Measurements from ENCODE around the gene MTCH2. TPM values are rescaled to one million over a fixed set of nuclear protein-coding genes. Genes with fewer than 3 reads are reported as not detected.

Gene MTCH2
- total and polyA plus RNA-seq, 4 donors: 33.0 to 76.2 (median 59.8) TPM

DNA sequence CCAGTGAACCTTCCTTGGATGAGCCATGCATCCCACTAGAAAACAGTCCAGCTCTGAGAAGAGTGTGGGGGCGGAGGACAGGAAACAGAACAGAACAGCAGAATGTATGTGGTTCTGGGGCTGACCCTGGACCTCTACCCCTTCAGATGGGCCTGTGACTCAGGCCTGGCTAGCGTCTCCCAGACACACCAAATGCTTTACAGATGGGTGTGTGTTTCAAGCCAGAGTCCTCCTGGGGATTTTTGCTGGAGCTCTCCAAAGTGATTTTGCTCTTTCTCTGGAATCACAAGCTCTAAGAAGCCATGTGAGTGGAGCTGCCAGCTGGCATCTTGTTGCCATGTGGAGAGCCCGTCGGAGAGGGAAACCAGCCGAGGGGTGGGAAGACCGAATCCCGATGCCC lies 35.0 kb downstream of the MTCH2 start:
- ATAC-seq (ENCODE audit: insufficient read depth, low FRiP score): peak; percentile 11
- H3K9ac ChIP-seq (ENCODE audit: insufficient read depth in 1 of 2, low read length in 2 of 2): no peak overlapping the region
- peaks cover 0 to 8% (median 0%) of the 10 kb centered on the region in 4 donors for H3K36me3 ChIP-seq (ENCODE audit: control insufficient read depth in 4 of 4, insufficient read depth in 4 of 4, low read length in 4 of 4)
- H3K27me3 ChIP-seq (ENCODE audit: control insufficient read depth in 3 of 3, insufficient read depth in 3 of 3, low read length in 2 of 3): peaks cover 0 to 4% (median 0%) of the 10 kb centered on the region in 3 donors
- TF ChIP-seq, protein P1, sequence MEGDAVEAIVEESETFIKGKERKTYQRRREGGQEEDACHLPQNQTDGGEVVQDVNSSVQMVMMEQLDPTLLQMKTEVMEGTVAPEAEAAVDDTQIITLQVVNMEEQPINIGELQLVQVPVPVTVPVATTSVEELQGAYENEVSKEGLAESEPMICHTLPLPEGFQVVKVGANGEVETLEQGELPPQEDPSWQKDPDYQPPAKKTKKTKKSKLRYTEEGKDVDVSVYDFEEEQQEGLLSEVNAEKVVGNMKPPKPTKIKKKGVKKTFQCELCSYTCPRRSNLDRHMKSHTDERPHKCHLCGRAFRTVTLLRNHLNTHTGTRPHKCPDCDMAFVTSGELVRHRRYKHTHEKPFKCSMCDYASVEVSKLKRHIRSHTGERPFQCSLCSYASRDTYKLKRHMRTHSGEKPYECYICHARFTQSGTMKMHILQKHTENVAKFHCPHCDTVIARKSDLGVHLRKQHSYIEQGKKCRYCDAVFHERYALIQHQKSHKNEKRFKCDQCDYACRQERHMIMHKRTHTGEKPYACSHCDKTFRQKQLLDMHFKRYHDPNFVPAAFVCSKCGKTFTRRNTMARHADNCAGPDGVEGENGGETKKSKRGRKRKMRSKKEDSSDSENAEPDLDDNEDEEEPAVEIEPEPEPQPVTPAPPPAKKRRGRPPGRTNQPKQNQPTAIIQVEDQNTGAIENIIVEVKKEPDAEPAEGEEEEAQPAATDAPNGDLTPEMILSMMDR (IDR thresholded peaks at IDR 0.05; ENCODE audit: control extremely low read depth, extremely low read depth): no peak
- no peak overlapping the region for H3K4me3 ChIP-seq
- H3K4me1 ChIP-seq (ENCODE audit: control insufficient read depth in 5 of 5, insufficient read depth in 5 of 5, low read length in 5 of 5): peaks cover 0 to 12% (median 0%) of the 10 kb centered on the region in 5 donors
- WGBS, 2 donors: 90 to 91% methylated on average over 7 of the region's 7 CpGs
- DNase-seq: no peak
- H3K27ac ChIP-seq (ENCODE audit: low read depth in 1 of 2, low read length in 1 of 2): no peak overlapping the region
- no peaks in the 10 kb centered on the region for H3K9me3 ChIP-seq (ENCODE audit: control insufficient read depth in 4 of 4, insufficient read depth in 3 of 4, low read length in 3 of 4)

GRCh38 chr11:47606731-47607130 lies 35.6 kb downstream of the MTCH2 start:
- Histone ChIP-seq H3K4me1 (ENCODE audit: control insufficient read depth in 5 of 5, insufficient read depth in 5 of 5, low read length in 5 of 5) (peaks cover 0 to 12% (median 0%) of the 10 kb centered on the region in 5 donors), H3K36me3 (ENCODE audit: control insufficient read depth in 4 of 4, insufficient read depth in 4 of 4, low read length in 4 of 4) (peaks cover 0 to 8% (median 0%) of the 10 kb centered on the region in 4 donors), H3K9ac (ENCODE audit: insufficient read depth in 1 of 2, low read length in 2 of 2) (no peak overlapping the region), H3K27me3 (ENCODE audit: control insufficient read depth in 3 of 3, insufficient read depth in 3 of 3, low read length in 2 of 3) (peaks cover 0 to 4% (median 0%) of the 10 kb centered on the region in 3 donors), H3K27ac (ENCODE audit: low read depth in 1 of 2, low read length in 1 of 2) (no peak overlapping the region), H3K9me3 (ENCODE audit: control insufficient read depth in 4 of 4, insufficient read depth in 3 of 4, low read length in 3 of 4) (no peaks in the 10 kb centered on the region), H3K4me3 (no peak overlapping the region)
- DNase-seq (no peak), ATAC-seq (ENCODE audit: insufficient read depth, low FRiP score) (no peak)
- TF ChIP-seq, protein P1 (IDR thresholded peaks at IDR 0.05; ENCODE audit: control extremely low read depth, extremely low read depth): no peak
- WGBS, 2 donors: 68 to 73% methylated on average over 5 of the region's 5 CpGs

DNA sequence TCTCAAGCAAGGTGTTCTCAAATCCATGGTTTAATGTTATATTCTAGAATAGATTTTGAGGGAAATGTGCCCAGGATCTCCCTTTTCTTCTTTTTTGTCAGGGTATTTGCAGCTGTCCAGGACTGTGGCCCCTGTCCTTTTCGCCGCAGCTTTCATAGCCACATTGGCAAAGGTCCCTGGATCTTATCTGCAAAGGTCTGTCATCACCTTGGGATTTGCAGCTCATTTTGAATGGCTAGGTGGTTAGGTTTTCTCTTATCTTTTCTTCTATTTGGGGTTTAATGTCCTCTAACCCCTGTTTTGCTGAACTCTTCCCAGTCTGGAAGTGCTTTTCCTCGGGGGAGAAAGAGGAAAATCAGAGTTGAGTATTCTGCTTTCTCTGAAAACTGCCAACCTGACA lies 36.4 kb downstream of the MTCH2 start:
- no peak for ATAC-seq (ENCODE audit: insufficient read depth, low FRiP score)
- Histone ChIP-seq H3K36me3 (ENCODE audit: control insufficient read depth in 4 of 4, insufficient read depth in 4 of 4, low read length in 4 of 4) (peaks cover 0 to 4% (median 0%) of the 10 kb centered on the region in 4 donors), H3K9me3 (ENCODE audit: control insufficient read depth in 4 of 4, insufficient read depth in 3 of 4, low read length in 3 of 4) (no peaks in the 10 kb centered on the region), H3K9ac (ENCODE audit: insufficient read depth in 1 of 2, low read length in 2 of 2) (no peak overlapping the region), H3K27me3 (ENCODE audit: control insufficient read depth in 3 of 3, insufficient read depth in 3 of 3, low read length in 2 of 3) (peaks cover 0 to 4% (median 0%) of the 10 kb centered on the region in 3 donors), H3K27ac (ENCODE audit: low read depth in 1 of 2, low read length in 1 of 2) (no peak overlapping the region), H3K4me1 (ENCODE audit: control insufficient read depth in 5 of 5, insufficient read depth in 5 of 5, low read length in 5 of 5) (peaks cover 0 to 12% (median 0%) of the 10 kb centered on the region in 5 donors), H3K4me3 (no peak overlapping the region)
- TF ChIP-seq, protein P1 (IDR thresholded peaks at IDR 0.05; ENCODE audit: control extremely low read depth, extremely low read depth): no peak
- no peak for DNase-seq
- WGBS, 2 donors: 78 to 82% methylated on average over 3 of the region's 3 CpGs

- 92 to 97% methylated on average over 4 of the region's 4 CpGs for WGBS, 2 donors
- TF ChIP-seq, protein P1 (IDR thresholded peaks at IDR 0.05; ENCODE audit: control extremely low read depth, extremely low read depth): no peak
- ATAC-seq (ENCODE audit: insufficient read depth, low FRiP score): no peak
- Histone ChIP-seq H3K9ac (ENCODE audit: insufficient read depth in 1 of 2, low read length in 2 of 2) (no peak overlapping the region), H3K27ac (ENCODE audit: low read depth in 1 of 2, low read length in 1 of 2) (no peak overlapping the region), H3K36me3 (ENCODE audit: control insufficient read depth in 4 of 4, insufficient read depth in 4 of 4, low read length in 4 of 4) (peaks cover 0 to 2% (median 0%) of the 10 kb centered on the region in 4 donors), H3K4me3 (no peak overlapping the region), H3K4me1 (ENCODE audit: control insufficient read depth in 5 of 5, insufficient read depth in 5 of 5, low read length in 5 of 5) (peaks cover 0 to 12% (median 0%) of the 10 kb centered on the region in 5 donors), H3K27me3 (ENCODE audit: control insufficient read depth in 3 of 3, insufficient read depth in 3 of 3, low read length in 2 of 3) (peaks cover 0 to 4% (median 0%) of the 10 kb centered on the region in 3 donors), H3K9me3 (ENCODE audit: control insufficient read depth in 4 of 4, insufficient read depth in 3 of 4, low read length in 3 of 4) (no peaks in the 10 kb centered on the region)
- DNase-seq: no peak
These were observed 39.1 kb downstream of the MTCH2 start for GRCh38 chr11:47603295-47603694.
